Activated T-cell treated with anti-CD3 and anti-CD28 coated beads, Interleukin-2, amount 50 U/mL, for 1 hour (primary cell): ENCODE measurements around the gene MEA1.
A peak's percentile ranks its signal among the peaks of the same experiment; 100 is the strongest.

Source experiments
- DNase-seq: peaks from one replicate; pipeline ENCODE4 v3.0.0-alpha.2; 2020

Gene MEA1

DNA sequence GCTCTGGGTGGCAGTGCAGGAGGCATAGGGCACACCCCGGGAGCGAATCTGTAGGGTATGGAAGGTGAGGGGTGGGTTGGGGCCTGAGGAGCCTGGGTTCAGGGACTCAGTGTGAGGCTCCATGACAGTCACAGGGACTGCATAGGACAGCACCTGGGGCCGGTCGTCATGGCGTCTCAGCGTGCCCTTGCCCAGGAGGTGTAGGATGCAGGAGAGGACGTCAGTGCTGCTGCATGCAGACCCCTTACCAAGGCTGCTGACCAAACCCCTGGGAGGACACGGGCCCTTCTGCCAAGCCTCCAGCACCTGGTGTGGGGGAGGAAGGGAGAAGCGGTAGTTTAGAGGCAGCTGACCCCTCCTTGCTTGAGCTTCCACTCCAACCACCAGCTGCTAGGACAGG, 24.0 kb upstream of the MEA1 start:
- no peak for DNase-seq

- no peak for DNase-seq
These were observed 23.5 kb upstream of the MEA1 start for GRCh38 chr6:43037197-43037596.

DNA sequence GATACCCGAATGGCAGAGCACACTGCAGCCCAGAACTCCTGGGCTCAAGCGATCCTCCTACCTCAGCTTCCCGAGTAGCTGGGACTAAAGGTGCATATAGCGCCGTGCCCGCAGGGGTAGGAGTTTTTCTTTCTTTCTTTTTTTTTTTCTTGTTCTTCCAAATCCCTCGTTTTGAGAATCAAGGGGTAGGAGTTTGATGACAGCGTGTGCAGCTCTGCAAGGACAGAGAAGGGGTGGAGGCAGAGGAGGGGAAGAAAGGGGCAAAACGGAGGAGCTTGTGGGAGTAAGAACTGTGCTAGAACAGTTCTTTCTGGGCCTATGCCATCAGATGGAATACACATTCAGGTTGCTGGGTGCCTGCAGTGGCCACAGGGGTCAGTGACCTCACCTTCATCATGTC, 23.0 kb upstream of the MEA1 start:
- no peak for DNase-seq

DNA sequence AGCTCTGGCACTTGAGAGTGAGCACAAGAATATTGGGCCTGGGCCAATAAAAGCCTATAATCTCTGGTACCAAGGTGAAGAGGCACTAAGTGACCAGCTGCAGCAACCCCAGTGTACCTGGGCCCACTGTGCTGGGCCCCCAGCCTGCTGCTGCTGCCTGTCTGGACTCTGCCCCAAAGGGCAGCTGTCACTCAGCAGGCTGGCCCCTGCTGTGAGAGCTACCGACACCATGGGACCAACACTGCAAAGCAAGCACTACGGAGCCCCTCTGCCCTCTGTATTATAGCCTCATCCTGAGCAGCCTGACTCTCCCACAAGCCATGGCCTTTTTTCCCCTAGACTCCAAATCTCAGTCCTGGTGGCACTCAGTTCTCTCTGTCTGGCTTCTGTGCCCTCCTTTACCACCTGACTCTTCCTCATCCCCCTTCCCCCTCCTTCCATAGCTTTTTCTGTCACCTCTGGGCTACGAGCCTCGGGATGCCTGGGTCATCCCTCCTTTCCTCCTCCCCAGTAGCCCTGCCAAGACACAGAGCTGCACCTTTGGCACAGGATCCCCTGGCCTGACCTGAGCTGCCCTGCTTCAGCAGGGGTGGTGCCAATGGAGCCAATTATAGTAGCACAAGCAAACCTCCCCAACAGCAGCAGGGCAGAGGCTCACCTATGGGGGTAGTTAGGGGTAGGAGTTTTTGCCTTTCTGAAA, 21.9 kb upstream of the MEA1 start:
- no peak for DNase-seq

- no peak for DNase-seq
These were observed 20.4 kb upstream of the MEA1 start for GRCh38 chr6:43034190-43034525.

DNA sequence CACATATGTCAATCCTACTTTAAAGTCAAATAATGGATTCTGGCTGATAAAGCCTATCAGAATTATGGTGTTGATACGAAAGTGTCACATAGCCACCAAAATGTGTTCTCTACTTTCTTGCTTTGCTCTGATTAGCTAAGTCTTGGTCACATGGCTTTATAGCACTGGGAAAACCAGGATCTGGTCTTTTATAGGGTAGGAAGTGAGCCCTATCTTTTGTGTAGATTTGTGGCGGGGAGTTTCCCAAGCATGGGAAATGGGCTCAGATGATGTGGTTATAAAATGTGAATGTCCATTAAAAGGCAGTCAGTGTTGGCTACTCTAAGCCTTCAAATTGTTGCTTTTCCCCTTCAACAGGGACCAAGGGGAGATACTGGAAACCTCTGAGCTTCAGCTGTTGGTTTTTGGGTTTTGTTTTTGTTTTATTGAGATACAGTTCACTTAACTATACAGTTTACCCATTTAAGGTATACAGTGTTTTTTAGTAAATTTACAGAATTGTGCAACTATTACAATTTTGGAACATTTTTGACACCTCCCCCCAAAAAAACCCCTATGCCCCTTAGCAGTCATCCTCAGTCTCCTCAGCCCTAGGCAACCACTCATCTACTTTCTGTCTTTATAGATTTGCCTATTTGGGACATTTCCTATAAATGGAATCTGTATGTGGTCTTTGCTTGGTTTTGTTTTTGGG, 19.9 kb upstream of the MEA1 start:
- no peak for DNase-seq

GRCh38 chr6:43032326-43032725, 18.6 kb upstream of the MEA1 start:
- no peak for DNase-seq

GRCh38 chr6:43029120-43029519, 15.4 kb upstream of the MEA1 start:
- DNase-seq = no peak

GRCh38 chr6:43026365-43026764, 12.6 kb upstream of the MEA1 start:
- no peak for DNase-seq

DNA sequence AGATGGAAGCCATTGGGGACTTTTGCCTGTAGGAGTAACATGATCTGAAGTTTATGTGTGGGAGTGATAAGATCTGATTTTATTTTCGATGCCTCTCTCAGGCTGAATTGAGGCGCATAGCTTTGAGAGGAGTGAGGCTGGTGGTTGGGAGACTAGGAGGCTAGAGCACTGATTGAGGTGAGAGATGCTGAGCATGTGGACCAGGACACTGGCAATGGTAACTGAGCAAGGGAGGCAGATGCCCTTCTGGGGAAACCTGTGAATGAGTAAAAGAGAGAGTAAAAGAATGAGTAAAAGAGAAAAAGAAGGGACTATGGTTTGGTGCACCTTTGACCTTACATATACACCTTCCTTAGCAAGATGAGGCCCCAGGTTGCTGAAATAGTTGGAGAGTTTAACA, 10.7 kb upstream of the MEA1 start:
- no peak for DNase-seq

GRCh38 chr6:43021270-43022047, 7.7 kb upstream of the MEA1 start, which contains the start of gene RRP36:
Gene RRP36 (plus strand): TSS chr6:43021623. CDS start chr6:43021655, 32 bp downstream.
- DNase-seq = peak; percentile 72

DNA sequence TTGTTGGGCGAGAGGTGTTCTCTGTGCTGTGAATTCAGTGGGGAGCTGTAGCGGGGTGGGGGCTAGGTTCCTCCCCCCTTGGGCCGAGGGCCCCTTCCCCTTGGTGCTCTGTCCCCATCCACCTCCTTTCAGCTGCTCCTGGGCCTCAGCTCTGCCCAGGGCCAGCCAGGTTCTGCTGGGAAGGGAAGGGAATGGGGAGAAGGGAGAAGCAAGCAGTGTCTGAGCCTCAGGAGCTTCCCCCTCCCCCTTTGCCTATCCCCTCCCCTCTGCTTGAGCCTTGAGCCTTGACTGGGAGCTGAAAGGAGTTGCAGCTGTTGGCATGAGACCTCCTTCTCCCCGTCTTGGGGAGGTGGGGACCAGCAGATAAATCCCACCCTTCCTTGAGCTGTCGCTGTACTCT, 7.1 kb upstream of the MEA1 start:
- DNase-seq = no peak

DNA sequence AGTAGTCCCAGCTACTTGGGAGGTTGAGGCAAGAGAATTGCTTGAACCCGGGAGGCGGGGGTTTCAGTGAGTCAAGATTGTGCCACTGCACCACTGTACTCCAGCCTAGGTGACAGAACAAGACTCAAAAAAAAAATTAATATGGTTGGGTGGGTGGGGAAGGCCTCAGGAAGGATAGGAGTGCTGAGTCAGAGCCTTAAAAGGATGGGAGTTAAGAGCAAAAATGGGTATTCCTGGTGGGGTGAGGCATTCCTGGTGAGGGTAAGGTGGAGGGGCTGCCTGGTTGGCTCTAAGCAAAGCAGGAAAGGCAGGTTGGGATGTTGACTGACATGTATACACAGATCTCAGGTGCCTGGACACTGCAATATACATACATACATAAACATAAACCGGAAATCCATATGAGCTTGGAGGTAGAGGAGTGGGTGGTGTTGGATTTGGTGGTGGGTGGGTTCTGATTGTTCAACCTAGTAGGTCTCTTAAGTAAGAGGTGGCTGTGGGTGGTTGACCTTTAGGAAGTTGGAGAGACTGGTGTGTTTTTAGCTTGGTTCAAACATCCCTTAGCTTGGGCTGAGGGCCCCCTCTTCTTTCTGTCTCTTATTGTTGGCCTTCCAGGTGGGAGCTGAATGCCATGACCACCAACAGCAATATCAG, 6.4 kb upstream of the MEA1 start:
- no peak for DNase-seq

- no peak for DNase-seq
These were observed 5.4 kb upstream of the MEA1 start for GRCh38 chr6:43019152-43019551.

- no peak for DNase-seq
These were observed 3.2 kb upstream of the MEA1 start for GRCh38 chr6:43016943-43017334.

DNA sequence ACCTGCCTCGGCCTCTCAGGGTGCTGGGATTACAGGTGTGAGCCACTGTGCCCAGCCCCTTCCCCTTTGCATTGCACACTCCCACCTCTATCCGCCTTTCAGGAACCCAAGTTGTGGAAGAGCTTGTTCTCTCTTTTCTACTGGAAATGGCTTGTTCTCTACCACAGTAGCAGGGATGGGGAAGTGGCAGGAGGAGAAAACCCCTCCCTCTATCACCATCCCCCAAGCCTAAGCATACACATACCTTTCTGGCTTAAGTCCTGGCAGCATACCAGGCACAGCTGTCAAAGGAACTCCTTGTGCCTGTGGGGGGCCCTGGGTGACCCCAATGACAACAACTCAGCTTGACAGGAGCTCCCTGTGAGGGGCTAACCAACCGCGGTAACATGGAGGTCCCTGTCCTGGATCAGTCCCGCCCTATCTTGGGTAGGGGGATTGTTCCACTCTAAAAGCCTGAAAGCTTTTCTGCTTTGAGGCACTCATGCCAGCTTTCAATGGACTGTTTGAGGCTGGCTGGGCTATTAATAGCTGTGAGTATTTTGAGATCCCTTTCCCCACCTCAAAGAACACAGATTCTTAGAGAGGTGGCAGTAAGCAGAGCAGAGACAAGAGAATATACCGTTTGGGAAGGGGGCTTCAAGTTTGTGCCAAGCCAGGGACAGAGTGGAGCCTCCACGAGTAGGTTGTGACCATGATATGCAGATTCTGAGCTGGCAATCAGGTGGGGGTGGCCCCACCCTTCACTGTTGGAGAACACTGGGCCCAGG, 2.6 kb upstream of the MEA1 start:
- DNase-seq = no peak

GRCh38 chr6:43014434-43014909, 726 bp upstream of the MEA1 start:
- DNase-seq = no peak

GRCh38 chr6:43013097-43013842, 476 bp downstream of the MEA1 start:
- no peak for DNase-seq

DNA sequence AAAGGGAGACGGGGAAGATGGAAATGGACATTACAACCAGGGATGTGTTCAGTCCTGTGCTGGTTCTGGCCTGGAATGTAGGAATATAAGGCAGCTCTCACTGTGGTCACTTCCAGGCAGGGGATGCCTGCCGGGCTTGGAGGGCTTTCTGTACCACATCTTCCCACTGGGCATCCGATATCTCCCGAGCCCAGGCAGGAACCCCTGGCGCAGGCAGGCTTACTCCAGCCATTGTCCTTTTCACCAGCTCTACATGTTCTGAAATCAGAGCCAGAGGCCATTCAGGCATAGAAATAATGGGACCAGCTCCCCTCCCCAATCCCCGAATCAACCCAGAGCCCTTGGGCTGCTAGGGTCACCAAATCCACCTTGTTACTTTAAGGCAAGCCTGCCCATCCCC, 1.4 kb downstream of the MEA1 start:
- DNase-seq = no peak

DNA sequence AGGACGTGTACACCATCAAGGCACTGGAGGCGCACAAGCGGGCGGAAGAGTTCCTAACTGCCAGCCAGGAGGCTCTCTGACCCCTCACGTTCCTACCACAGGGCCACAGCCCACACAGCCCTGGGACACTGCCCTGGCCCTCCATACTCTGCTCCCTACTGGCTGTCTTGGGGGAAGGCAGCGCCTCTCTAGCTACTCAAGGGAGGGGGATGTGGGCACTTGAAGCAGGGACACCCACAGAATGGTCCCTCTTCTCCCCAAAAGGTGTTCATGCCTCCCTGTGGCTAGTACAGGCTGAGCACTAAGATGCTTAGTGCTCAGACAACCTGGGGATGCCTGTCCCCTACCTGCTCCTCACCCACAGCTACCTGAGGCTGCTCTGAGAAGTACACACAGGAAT, 2.5 kb downstream of the MEA1 start:
- DNase-seq = no peak

DNA sequence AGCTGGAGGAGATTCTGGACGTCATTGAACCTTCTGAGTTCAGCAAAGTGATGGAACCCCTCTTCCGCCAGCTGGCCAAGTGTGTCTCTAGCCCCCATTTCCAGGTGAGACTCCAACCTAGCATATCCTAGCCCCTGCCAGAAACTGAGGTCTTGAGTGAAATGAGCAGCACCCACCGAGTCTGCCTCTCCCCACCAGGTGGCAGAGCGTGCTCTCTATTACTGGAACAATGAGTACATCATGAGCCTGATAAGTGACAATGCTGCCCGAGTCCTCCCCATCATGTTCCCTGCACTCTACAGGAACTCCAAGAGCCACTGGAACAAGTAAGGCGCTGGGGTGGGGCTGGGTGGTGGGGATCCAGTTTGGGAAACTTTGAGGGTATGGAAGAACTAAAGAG, 4.6 kb downstream of the MEA1 start:
- DNase-seq = peak; percentile 48

- no peak for DNase-seq
These were observed 6.6 kb downstream of the MEA1 start for GRCh38 chr6:43007126-43007525.
